ENCODE measurements around the gene IL1RL2.

Gene IL1RL2

GRCh38 chr2:102269200-102269524 lies 82.3 kb downstream of the IL1RL2 start:
- no peak for DNase-seq

DNA sequence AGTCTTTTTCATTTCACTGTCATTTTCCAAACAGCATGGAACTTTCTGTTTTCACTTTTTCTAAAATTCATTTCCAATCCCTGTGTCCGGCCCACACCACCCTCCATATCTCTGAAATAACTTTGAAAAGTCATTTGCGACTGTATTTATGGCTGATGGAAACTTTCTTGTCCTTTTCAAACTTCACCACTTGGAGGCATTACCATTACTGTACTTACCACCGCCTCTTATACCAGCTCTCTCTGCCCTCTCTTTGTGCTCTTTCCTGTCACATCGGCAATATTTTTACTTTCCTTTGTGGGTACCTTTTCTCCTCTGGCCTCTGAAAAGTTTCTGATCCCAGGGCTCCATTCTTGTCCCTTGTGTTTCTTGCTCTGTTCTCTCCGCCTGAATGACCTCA lies 85.0 kb downstream of the IL1RL2 start:
- DNase-seq: no peak

DNA sequence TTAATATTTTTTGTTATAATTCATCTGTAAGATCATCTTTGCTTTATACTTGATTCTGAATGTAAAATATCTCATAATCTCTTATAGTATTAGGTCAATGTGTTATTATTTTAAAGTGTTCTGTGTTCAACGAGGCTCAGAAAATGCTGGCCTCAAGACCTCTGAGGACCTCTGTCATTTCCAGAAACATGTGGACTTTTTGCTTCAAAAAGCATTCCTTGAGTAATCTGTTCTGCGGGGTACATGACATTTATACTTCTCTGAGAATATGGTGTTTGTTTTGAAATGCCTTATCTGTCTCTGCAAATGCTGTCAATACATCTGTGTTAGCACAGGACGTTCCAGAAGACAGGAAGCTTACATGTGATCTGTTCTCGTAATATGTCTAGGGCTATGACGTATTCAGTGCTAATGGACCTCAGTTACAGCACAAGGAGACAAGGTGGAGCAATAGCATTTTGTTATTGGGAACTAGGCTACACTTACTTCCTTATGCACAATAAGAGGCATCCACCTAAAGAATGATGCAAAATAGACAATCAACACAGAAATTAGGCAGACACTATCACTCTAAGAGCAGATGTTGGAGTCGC lies 86.9 kb downstream of the IL1RL2 start:
- DNase-seq: no peak

- no peak for DNase-seq
These were observed 89.9 kb downstream of the IL1RL2 start for GRCh38 chr2:102276549-102277201.

DNA sequence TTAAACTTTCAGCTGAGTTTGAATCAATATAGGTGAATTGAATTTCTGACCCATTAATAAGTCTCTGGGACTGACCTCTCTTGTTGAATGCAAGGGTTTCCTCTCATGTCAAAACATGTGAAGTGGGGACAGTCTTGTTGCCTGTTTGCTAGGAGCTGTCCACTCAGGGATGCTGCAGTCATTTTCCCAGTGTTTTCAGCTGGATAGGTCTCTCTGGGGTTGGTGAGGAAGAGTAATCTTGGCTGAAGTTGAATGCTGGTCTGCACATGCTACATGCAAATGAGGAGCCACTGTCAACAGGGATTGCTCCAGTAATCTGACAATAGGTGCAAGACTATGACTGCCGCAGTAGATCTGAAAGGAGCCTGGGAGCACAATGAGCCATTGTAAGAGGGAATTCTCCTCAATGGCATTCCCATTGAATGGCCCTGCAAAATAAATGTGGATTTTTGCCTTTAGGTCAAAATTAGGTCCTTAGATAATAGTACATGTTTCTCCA lies 90.4 kb downstream of the IL1RL2 start:
- no peak for DNase-seq

GRCh38 chr2:102278720-102279390 lies 92.0 kb downstream of the IL1RL2 start:
- no peak for DNase-seq

GRCh38 chr2:102279391-102279735 lies 92.5 kb downstream of the IL1RL2 start:
- DNase-seq: no peak

GRCh38 chr2:102282678-102283091 lies 95.9 kb downstream of the IL1RL2 start:
- no peak for DNase-seq

- DNase-seq: no peak
These were observed 97.2 kb downstream of the IL1RL2 start for GRCh38 chr2:102283996-102284395.

GRCh38 chr2:102284611-102285010 lies 97.8 kb downstream of the IL1RL2 start:
- no peak for DNase-seq

DNA sequence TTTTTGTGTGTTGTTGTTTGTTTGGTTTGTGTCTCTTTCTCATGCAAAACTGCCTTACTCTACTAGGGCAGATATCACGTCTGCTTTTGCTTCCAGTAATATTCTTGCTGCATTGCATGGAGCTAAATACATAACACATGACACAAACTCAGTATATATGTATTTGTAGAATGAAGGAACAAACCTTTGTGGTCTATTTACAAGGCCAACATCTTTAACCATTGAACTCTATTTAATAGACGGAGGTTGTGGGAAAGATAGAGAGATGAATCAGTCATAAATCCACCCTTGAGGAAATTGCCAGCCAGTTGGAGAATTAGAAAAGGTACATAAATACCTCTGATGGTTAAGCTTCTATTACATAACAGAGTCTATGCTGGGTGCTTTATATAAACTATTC lies 98.5 kb downstream of the IL1RL2 start:
- DNase-seq: no peak

DNA sequence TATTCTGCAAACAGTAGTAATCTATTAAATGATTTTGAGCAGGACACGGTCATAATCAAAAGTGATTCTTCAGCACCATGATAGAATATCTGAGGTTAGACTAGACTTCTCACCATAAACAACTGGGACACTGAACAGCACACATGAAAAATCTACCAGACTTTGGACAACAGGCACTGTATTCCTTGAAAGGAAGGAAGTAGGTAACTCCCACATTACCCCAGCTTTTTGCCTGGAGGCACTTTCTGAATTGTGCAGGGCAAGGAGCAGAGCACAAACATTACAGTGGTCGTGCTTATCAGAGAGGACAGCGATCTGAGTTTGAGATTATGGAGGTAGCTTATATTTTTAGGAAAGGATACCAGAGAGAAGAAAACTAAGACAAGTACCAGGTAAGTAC lies 99.2 kb downstream of the IL1RL2 start:
- DNase-seq: no peak

- DNase-seq: no peak
These were observed 102.3 kb downstream of the IL1RL2 start for GRCh38 chr2:102289129-102289528.

All from CD4-positive, alpha-beta T cell treated with Interferon gamma for 1 hour (primary cell).